Frontal cortex (tissue), 4 donors: ENCODE results near the gene TARBP2. TPM values are rescaled to one million over a fixed set of nuclear protein-coding genes. Genes with fewer than 3 reads are reported as not detected.
"Not testable (repeated sequence)": the region's sequence is repeated elsewhere in the genome, so short reads cannot be mapped to it uniquely, and the experiment has no call there.

Experiments
- DNase-seq, 2 donors: peaks; one replicate each; pipeline ENCODE4 v3.0.0; 2012; ENCODE audit warnings: low spot score in 2 of 2
- FAIRE-seq: peaks from 2 replicates; lab custom pipeline; 2012; peaks lifted over from hg19 to GRCh38; lab: Jason Lieb, UNC
- small RNA-seq: library from RNA; depleted of rRNA; stranded (forward); fragments of <200 nt; gene quantifications from one replicate; pipeline ENCODE3, GENCODE V24; 2014
- total RNA-seq: library from RNA; depleted of rRNA; stranded (reverse); fragments of >200 nt; gene quantifications from one replicate; pipeline ENCODE4 v1.2.3, GENCODE V29; 2014
- donor health status: control.
- donor health status: control.
- donor health status: control.

TARBP2 gene
- total RNA-seq, 1 donor from 2014 or later: 26.9 TPM

- FAIRE-seq, DNase-seq: not testable (repeated sequence)
Measured at GRCh38 chr12:53550131-53550530, 49.0 kb downstream of the TARBP2 start.

- FAIRE-seq (no peak), DNase-seq (no peak)
Measured at GRCh38 chr12:53550595-53550994, 49.5 kb downstream of the TARBP2 start.

DNA sequence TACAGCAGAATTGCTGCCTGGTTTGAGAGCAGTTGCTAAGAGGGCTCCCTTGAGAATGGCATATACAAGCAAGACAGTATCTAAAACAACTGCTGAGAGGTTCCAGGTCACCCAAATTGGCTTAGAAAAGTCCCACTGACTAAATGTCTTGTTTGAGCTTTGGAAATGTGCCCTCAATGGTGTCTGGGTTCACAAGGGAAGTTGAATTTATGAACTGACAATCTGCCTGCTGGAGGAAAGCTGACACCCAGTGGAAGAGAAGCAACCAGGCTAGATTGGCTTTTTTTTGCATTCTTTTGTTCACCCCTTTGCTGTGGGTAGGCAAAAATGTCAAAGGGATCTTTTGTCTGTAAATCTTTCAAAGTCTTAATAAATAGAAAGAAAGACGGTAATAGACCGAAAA lies 50.8 kb downstream of the TARBP2 start:
- no peak for FAIRE-seq

GRCh38 chr12:53552361-53553327 lies 51.6 kb downstream of the TARBP2 start:
- DNase-seq: no peak
- FAIRE-seq: no peak

More for the DNA sequence above, 50.8 kb downstream of the TARBP2 start:
- no peak for DNase-seq

Small RNAs within 50 kb of the gene (small RNA-seq; reads per million reads assigned to genes)
- not detected for gene AC023509.3

Other genes with a start within 250 kb of the TARBP2 start
- gene ESPL1, start 233.0 kb upstream of the TARBP2 start, total RNA-seq: 1.2 TPM
- 538 TPM for gene PFDN5, start 205.7 kb upstream of the TARBP2 start, total RNA-seq
- gene MYG1, start 201.6 kb upstream of the TARBP2 start, total RNA-seq: 45.7 TPM
- 34.2 TPM for gene AAAS, start 179.7 kb upstream of the TARBP2 start, total RNA-seq
- gene SP7, start 164.9 kb upstream of the TARBP2 start, total RNA-seq: under 0.01 TPM
- gene SP1, start 121.1 kb upstream of the TARBP2 start, total RNA-seq: 8.2 TPM
- gene AMHR2, start 77.4 kb upstream of the TARBP2 start, total RNA-seq: not detected
- 4.9 TPM for gene PRR13, start 59.5 kb upstream of the TARBP2 start, total RNA-seq
- 157 TPM for gene PCBP2, start 49.2 kb upstream of the TARBP2 start, total RNA-seq
- gene MAP3K12, start 1.8 kb upstream of the TARBP2 start, total RNA-seq: 34.6 TPM
- gene NPFF, start 6.2 kb downstream of the TARBP2 start, total RNA-seq: not detected
- gene ATF7, start 125.1 kb downstream of the TARBP2 start, total RNA-seq: 4.1 TPM
- gene ATP5MC2, start 174.8 kb downstream of the TARBP2 start, total RNA-seq: 73.0 TPM
- 63.6 TPM for gene CALCOCO1, start 226.2 kb downstream of the TARBP2 start, total RNA-seq